NCI-H446 (cell line): ENCODE measurements around the gene PSAT1.

Experiments used
- DNase-seq, 2 experiments: peaks; one replicate each; lab custom pipeline; 2025; lab: John Stamatoyannopoulos, UW

Gene PSAT1

GRCh38 chr9:78316166-78316892 lies 19.4 kb downstream of the PSAT1 start:
- DNase-seq = peak in 1 of 2 experiments; percentile 23

- peak in 1 of 2 experiments; percentile 3 for DNase-seq
These were observed 22.5 kb downstream of the PSAT1 start for GRCh38 chr9:78319197-78320029.

DNA sequence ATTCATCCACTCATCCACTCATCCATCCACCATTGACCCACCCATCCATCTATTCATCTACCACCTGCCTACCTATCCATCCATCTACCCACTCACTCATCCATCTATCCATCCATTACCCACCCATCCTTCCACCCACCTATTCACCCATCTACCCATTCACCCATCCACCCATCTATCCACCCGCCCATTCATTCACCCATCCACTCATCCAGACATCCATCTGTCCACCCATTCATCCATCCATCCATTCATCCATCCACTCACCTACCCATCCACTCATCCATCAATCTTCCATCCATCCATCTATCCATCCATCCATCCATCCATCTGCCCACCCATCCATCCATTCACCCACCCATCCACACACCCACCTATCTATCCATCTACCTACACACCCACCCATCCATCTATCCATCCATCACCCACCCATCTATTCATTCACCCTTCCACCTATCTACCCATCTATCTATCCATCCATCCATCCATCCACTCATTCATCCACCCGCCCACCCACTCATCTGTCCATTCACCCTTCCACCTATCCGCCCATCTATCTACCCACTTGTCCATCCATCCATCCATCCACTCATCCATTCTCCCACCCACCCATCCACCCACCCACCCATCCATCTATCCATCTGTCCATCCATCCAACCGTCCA lies 23.2 kb downstream of the PSAT1 start:
- no peak for DNase-seq

- no peak for DNase-seq
These were observed 24.1 kb downstream of the PSAT1 start for GRCh38 chr9:78320875-78321496.

GRCh38 chr9:78321505-78321904 lies 24.6 kb downstream of the PSAT1 start:
- no peak for DNase-seq

GRCh38 chr9:78324068-78324650 lies 27.2 kb downstream of the PSAT1 start:
- no peak for DNase-seq

GRCh38 chr9:78324682-78325081 lies 27.8 kb downstream of the PSAT1 start:
- DNase-seq = no peak

DNA sequence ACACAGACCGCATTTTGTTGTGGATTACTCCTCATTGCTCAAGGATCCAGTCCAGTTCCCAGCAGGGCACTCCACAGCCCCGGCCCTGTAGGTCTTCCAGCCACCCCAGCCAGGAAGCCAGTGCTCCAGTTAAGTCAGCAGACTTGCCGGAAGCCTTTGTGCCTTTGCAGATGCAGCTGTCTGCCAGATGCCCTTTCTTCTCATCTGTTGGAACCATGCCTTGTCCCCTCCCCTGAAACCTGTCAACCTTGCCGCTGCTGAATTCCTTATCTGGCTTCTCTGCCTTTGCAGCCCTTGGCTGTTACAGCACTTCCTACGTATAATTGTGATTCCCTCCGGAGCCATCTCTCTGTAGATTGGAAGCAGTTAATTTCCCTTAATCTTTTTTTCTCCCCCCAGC lies 28.4 kb downstream of the PSAT1 start:
- no peak for DNase-seq

- DNase-seq = no peak
These were observed 29.0 kb downstream of the PSAT1 start for GRCh38 chr9:78325846-78326360.

- DNase-seq = no peak
These were observed 29.6 kb downstream of the PSAT1 start for GRCh38 chr9:78326564-78326963.

GRCh38 chr9:78332381-78332780 lies 35.5 kb downstream of the PSAT1 start:
- no peak for DNase-seq

DNA sequence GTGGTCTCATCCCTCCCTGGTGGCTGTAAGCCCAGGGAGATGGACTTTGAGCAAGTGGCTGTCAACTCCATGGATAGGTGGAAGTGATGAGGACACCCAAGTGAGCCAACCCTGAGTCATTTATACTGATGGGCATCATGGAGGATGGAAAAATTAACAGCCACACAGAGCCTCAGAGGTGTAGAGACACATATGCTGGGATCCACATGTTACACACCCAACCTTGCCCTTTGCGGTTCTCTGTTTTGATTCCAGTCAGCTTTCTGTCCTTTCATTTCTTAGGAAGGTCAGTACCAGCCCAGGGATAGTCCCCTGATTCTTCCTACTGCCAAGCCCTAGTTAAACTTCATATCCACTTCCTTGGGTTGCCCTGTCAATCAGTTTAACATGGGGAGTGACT lies 51.9 kb downstream of the PSAT1 start:
- no peak for DNase-seq

GRCh38 chr9:78351816-78352215 lies 54.9 kb downstream of the PSAT1 start:
- DNase-seq = no peak

DNA sequence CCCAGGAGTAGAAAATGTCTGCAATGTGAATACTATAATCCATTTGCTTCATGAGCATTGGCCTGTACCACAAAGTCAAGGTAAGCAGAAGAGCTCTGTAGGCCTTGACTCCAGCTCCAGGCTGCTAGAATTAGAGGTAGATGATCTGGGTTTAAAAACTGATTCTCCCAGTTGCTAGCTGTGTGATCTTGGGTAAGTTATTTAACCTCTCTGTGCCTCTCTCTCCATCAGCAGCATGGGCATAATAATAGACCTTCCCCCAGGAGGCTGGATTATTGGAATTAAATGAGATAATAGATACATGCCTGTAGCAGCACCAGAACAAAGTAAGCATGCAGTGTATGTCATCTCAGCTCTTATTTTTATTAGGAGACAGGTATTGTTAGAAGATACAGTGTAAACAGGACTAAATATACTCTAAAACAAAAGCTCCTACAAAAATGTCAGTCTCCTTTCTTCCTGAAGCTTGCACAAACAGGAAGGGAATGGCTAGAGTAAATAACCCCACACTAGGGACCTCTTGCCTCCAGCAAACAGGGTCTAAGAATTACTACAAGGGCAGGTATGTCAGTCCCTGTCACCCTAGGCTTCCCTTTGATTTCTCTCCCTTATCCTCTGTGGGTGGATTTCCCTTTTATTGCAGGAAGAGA lies 57.5 kb downstream of the PSAT1 start:
- no peak for DNase-seq

- DNase-seq = no peak
These were observed 58.1 kb downstream of the PSAT1 start for GRCh38 chr9:78354989-78355388.

DNA sequence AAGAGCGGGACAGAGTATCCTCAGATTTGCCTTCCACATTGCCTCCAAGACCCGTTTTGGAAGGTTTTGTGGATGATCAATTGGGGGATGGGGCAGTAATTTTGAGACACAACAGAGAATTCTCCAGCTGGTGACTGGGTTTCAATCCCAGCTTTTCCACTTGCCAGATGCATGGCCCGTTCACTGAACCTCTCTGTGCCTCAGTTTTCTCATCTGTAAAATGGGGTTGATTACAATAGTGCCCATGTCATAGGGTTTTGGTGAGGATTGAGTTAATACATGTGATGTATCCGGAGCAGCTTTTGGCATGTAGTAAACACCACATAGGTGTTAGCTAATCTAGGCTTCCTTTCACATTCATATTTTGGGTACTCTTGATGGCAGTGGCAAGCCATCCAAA lies 59.7 kb downstream of the PSAT1 start:
- no peak for DNase-seq

- DNase-seq = no peak
These were observed 60.4 kb downstream of the PSAT1 start for GRCh38 chr9:78357165-78357873.

DNA sequence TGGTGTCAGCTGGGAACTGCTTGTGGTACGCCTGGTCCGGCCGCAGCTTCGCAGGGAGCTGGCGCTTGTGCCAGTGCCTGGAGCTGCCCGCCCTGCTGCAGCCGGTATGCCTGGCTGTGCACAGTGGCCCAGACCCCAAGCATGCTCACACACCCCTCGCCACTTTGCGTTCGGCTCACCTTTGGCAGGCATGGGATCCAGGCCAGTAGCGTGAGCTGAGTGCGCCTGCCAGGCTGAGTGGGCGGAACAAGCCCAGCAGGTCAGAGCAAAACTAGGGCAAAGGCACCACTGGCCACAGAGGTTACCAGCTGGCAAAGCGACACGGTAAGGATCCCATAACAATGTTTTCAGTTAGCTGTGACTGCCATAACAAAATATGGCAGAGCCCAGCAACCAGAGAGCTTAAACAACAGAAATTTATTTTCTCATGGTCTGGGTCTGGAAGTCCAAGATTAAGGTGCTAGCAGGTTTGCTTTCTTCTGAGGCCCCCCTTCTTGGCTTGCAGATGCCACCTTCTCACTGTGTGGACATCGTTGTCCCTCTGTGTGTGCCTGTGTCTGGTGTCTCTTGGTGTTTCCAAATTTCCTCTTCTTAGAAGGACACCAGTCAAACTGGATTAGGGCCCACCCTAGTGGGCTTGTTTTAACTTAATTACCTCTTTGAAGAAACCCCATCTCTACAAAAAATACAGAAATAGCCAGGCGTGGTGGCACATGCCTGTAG lies 61.6 kb downstream of the PSAT1 start:
- no peak for DNase-seq

GRCh38 chr9:78363221-78363620 lies 66.3 kb downstream of the PSAT1 start:
- DNase-seq = no peak
